HG02943 (cell line): ENCODE results near the gene PDE4B.
"Not testable (repeated sequence)": the region's sequence is repeated elsewhere in the genome, so short reads cannot be mapped to it uniquely, and the experiment has no call there.

Experiments used
- ATAC-seq: cut with Tn5 transposase; IDR thresholded peaks from one replicate; pipeline ENCODE4 v1.9.1; 2021; ENCODE audit warnings: mild to moderate bottlenecking, low read depth, moderate library complexity; ENCODE audit not compliant: unreplicated experiment

Gene PDE4B

DNA sequence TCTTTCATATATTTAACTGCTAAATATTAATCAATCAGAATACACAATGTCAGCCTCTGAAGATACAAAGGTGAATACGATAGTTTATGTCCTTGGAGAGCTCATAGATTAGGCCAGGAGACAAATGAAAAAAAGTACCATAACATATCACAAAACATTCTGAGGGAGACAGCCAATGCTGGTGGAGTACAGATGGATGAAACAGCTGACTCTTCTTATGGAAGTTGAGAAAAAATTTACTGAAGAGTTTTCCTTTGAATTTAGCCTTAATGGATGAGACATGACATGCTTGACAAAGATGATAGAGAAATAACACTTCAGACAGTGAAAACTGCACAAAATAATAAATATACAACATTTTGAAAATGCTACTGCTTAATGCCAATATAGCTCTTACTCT, 193.5 kb downstream of the PDE4B start:
- ATAC-seq, result no peak

DNA sequence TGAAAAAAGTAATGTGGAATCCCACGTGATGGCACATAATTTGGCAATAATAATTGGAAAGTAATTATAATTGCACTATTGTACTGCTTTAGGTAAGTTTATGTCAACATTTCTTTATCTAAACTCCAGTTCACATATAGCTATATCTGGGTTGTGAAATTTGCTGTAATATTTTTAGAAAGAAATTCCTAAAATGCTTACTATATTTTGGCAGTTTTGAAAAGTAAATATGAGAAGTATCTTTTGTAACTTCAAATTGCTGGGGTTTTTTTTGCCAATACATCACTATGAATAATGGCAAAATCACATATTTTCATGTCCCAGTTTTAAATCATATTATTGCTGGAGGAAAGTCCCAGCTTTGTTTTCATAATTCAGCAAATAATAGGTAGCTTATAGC, 197.5 kb downstream of the PDE4B start:
- ATAC-seq, result no peak

DNA sequence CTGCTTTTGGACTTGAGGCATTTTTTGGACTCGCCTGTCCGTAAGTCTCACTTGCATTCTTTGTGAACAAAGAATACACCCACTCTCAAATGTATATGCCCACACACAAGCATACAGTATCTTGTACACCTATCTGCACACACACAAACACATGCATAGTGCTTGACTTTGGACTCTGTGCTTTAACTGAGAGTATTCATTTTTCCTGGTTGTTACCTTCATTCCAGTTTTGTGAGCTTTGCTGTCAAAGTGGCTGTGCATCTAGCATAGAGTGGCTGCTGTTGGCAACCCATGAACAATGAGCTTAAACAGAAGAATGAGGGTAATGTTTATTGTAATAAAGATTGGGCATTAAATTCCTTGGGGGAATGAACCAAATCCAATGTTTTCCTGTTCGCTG, 199.0 kb downstream of the PDE4B start:
- ATAC-seq, result no peak

DNA sequence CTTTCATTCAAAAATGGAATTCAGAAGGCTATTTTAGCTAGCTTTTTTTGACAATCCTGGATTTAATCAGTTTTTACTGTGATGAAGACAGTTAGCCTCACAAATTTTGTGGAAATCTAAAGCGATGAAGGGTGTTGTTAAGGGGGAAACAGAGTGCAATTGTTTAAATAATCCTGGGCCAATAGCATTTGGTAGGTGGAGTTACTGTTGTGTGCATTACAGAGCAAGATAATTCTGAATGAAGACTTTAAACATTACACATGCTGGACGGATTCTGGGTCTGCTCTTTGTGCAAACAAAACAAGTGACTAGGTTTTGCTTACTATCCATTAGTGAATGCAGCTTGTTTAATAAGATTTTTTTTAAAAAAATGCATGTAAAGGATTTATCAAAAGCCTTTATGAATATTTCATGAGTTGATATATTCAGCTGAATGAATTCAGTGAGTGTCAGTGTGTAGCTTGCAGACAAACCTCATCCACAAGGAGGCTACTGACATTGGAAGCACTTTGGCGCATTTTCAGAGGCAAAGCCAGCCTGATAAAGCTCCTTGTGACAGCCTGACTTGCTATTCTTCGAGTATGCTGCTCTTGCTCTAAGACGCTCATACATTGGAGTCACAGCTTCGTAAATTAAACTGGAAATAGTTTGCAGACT, 199.6 kb downstream of the PDE4B start:
- ATAC-seq, result no peak

DNA sequence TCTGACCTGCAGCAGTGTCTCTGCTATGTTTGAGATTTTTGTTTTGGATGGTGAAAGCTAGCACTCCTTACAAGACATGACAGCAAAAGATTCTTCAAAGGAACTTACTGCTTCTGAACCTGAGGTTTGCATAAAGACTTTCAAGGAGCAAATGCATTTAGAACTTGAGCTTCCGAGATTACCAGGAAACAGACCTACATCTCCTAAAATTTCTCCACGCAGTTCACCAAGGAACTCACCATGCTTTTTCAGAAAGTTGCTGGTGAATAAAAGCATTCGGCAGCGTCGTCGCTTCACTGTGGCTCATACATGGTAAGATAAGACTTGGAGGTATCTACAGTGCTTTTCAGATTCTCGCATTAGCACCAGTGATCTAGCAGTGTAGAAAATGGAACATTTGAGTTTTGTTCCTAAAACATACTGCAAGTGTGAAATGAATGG, 200.2 kb downstream of the PDE4B start:
- no peak for ATAC-seq

DNA sequence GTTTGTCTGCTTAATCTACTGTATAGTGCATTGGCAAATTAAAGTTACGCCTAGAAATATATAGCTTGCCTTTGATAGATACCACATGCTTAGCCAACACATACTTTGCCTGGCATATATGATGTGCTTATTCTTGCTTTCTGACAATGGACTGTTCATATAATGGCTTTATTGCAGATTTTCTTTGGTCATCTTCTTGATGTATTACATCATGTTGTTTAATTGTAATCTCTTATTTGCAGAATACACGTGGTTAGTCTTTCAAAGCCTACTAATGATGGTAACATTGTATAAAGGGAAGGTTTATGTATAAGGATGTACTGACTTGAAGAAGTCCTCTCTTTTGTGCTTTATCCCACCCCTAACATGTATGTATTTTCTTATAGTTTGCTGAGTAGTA, 201.5 kb downstream of the PDE4B start:
- no peak for ATAC-seq

DNA sequence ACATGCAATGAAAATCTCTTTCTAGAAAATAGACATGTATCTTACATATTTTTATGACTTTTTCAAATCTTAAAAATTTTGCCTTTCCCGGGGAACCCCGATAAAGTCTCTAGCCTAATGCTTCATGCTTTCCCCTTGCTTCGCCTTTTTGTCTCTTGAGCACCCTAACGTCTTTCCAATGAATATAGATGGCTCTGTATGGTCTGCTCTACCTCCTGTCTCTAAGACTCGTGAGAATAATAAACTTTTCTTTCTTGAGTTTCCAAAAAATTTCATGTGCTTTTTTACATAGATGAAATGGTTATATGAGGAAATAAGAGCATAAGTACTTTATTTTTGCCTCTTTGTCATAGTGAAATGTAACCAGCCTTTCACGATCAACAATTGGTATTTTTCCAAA, 202.6 kb downstream of the PDE4B start:
- ATAC-seq, result no peak

DNA sequence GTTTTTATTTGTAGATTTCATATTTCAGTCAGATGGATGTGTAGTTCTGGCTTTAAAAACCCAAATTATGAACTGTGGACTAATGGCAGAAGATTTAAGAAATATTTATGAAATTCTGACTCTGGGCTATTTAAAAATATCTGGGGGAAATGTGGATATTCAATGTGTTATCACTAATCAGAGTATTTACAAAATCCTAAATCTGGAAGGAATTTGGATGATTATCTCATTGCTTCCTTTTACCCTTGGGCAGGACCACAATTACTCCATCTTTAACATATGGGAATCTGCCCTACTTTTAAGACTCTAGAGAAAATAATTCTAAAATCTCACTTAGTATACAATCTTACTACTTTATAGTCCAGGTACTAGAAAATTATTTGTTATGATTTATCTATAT, 203.2 kb downstream of the PDE4B start:
- no peak for ATAC-seq

DNA sequence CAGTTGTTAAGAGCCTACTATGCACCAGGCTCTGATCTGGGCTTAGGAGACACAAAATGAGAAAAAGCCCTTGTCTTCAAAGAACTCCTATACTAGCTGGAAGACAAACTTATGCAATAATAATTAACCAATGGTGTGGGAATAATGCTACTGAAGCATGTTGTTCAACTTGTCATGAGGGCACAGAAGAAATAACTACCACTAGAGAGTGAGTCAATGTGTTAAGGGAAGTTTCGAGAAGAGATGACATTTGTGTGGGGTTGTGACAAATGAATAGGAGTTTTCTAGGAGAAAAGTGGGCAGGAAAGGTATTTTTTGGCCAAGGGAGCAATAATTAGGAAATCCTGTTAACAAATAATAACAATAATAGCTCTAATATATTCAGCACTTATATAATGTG, 205.0 kb downstream of the PDE4B start:
- no peak for ATAC-seq

DNA sequence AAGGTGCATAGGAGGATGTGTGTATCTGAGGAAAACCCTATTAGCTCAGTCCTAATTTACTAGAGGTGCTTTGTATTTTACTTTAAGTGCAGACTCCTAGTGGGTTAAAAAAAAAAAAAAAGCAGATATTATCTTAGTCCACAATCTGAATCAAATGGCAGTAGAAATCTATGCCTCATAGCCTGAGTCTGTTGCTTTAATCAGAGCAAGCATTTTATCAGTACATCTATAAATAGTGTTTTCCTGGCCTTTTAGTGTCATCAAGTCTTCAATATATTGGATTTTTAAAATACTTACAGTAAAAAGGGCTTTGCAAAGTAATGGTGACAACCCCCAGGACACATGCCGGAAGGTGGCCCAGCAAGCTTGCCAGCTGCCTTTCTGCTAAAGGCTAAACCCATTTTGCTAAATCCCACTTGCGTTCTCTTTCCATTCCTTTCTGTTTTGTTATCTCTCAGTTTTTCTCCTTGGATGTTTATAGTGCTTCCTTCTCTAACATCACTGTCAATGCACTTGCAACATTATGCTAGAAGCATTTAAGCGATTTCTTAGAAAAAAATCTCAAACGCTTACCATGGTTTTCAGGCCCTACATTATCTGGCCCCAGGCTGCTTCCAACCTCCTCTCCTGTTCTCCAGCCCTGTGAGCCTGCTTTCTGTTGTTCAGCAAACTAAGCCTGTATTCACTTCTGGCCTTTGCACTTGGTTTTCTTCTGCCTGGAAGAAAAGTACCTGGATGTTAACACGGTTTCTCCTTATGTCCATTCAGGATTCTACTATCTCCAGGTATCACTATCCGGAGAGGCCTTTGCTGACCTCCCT, 206.3 kb downstream of the PDE4B start:
- no peak for ATAC-seq

DNA sequence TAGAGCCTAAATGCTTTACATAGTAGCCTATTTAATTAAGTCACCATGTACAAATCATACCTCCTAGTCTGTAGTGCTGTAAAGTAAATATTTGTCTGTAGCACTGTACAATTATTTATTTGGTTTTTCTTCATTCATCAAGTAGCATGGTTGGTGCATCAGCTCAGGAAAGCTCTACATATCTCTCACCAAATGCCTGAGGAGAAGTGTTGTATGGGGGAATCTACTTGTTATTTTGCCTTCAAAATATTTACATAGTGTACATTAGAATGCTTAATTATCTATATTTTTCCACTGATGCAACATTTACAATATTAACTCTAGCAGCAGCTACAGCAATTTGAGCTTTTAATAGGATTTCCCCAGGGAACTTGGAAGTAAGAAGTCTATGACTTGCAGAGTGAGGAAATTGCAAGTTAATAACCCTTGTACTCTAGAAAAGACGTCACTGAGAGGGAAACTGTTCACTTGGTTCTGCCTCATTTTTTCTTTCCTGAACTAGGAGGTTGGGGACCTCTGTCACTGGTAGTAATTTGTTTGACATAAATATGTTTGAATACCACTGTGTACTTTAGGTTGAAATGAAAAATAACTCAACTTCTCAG, 207.4 kb downstream of the PDE4B start:
- no peak for ATAC-seq

DNA sequence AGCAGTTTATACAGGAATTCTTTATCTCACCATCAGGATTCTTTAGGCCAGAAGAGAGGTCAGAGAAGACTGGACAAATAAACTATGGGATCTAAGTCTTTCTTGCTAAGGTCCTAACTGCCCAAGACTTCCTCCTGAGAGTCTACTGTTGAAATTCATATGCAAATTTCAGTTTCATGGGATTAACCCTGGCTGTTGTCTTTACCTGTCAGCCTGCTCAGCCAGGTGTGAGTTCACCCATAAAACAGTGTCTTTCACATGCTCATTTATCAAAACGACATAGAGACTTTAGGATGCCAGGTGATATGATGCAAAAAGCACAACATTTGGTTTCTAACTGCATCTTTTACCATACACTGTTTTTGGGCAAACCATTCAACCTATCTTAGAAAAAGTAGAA, 211.0 kb downstream of the PDE4B start:
- ATAC-seq, result no peak

DNA sequence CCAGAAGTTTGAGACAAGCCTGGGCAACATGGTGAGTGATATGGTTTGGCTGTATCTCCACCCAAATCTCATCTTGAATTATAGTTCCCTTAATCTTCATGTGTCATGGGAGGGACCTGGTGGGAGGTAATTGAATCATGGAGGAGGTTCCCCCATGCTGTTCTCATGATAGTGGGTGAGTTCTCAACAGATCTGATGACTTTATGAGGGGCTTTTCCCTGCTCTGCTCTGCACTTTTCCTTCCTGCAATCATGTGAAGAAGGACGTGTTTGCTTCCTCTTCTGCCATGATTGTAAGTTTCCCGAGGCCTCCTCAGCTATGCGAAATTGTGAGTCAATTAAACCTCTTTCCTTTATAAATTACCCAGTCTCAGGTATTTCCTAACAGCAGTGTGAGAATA, 213.8 kb downstream of the PDE4B start:
- ATAC-seq, result not testable (repeated sequence)

DNA sequence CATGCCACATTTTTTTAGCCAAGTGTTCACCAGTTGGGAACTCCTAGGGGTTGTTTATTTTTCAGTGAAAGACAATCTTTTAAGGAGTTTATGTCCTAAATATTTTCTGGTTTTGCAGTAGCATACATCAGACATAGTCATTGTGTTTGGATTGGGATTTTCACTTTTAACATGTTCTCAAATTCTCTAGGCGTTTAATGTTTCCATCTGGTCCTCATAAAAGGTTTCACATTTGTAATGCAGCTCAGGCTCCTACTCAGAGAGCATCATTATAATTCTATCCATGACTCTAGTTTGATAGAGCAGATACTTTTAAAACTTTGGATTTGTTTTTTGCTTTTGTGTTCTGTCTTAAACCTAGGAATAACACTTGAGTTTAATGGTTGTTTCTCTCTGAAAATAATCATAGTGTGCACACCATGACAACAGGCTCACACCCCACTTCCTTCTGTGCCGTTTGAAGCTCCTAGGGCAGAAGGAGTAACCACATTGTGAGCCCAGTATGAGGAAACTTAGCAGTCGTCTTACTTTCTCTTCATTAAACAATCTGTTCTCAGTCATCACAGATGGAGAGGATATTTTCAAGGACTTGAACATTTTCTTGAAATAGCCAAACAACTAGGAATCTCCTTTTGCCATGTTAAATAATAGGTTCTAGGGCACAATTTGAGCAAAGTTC, 219.6 kb downstream of the PDE4B start:
- ATAC-seq, result no peak

DNA sequence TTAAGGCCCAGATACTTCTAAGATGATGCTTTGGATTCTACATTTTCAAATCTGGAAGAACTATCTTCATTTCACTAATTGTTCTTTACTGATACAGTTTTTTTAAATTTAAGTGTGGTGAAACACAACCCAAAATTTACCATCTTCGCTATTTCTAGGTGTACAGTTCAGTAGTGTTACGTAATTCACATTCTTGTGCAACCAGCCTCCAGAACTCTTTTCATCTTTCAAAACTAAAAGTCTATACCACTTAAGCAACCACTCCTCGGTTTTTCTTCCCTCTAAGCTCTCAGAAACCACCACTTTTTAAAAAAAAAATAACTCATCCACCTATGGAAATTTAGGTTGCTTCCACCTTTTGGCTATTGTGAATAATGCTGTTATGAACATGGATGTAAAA, 220.7 kb downstream of the PDE4B start:
- no peak for ATAC-seq

DNA sequence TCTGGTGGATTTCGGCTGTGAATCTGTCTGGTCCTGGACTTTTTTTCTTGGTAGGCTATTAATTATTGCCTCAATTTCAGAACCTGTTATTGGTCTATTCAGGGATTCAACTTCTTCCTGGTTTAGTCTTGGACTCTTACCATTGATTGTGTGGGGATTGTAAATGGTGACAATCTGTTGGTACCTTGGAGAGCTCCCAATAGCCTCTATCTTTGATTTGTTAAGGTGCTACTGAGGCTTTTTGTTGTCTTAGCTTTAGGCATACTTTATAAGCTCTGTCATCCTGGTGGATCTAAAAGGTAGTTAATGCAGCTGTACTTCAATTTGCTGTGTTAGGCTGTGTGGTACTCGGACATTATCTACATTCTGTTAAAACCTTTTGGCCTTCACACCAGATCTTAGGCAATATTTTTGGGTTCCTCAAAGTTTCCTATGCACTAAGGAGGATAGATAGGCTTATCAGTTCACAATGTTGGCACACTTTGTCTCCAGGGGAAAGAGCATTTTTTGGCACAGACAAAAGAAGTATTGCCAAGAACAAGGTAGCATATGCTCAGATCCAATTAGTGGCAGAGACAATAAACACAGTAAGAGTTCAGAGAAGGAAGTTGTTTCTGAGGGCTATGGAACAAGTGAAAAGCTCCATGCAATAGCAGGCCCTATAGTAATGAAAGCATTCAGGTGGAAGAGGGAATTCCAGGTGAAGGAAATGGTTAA, 230.4 kb downstream of the PDE4B start:
- no peak for ATAC-seq

DNA sequence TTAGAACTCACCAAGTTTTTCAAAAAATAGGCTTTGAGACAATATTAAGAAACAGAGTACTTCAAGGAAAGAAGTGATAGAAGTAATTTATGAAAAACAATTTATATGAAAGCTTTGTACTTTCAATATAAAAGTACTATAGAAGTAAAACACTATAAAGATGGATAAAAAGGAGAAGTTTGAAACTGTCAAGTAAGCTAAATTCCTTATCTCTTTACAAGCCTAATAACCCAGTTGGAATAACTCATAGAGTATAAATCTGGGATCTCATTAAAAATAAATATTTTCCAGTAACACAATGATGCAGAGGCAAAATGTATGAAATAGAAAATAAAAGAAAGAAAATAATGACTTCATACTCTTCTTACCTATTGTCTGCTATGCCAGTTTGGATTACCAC, 232.5 kb downstream of the PDE4B start:
- ATAC-seq, result no peak

DNA sequence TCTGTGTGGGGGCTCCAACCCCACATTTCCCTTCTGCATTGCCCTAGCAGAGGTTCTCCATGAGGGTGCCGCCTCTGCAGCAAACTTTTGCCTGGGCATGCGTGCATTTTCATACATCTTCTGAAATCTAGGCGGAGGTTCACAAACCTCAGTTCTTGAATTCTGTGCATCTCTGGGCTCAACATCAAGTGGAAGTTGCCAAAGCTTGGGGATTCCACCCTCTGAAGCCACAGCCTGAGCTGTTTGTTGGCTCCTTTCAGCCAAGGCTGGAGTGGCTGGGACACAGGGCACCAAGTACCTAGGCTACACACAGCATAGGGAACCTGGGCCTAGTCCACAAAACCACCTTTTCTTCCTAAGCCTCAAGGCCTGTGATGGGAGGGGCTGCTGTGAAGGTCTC, 235.3 kb downstream of the PDE4B start:
- ATAC-seq, result no peak

DNA sequence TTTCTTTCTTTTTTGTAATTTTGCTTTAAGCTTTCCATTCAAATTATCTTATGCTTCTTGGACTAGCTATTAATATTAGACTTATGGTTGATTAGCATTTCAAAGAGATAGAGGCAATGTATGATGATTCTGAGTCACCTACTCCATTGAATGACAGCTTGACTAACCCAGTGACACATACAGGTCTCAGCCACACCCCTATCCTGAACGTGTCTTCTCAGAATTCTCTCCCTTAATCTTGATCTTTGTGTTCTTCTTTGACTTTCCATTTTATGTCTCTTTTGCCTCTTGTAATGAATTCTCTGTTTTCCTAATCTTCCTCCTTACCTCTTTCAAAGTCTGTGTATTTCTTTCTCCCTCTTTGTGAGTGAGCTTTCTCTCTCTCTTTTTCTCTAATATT, 241.1 kb downstream of the PDE4B start:
- ATAC-seq, result no peak

DNA sequence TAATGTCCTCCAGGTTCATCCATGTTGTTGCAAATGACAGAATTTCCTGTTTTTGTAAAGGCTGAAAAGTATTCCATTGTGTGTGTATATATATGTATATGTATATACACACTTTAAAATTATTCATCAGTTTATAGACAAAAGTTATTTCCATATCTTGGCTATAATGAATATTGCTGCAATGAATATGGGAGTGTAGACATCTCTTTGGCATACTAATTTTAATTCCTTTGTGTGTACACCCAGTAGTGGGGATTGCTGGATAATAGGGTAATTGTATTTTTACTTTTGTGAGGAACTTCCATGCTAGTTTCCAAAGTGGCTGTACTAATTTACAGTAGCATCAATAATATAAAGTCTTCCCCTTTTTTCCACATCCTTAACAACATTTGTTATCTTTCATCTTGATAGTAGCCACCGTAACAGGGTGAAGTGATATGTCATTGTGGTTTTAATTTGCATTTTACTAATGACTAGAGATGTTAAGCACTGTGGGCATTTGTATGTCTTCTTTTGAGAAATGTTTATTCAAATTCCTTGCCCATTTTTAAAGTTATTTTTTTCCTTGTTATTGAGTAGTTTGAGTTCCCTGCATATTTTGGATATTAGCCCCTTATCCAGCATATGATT, 243.0 kb downstream of the PDE4B start:
- ATAC-seq, result no peak
